ENCODE results near the gene HRNR.

- TF ChIP-seq EP300 (IDR thresholded peaks at IDR 0.05; ENCODE audit: borderline replicate concordance in 1 of 2, low read depth in 1 of 2, low read length in 1 of 2) = no peak
- TF ChIP-seq, protein P1, sequence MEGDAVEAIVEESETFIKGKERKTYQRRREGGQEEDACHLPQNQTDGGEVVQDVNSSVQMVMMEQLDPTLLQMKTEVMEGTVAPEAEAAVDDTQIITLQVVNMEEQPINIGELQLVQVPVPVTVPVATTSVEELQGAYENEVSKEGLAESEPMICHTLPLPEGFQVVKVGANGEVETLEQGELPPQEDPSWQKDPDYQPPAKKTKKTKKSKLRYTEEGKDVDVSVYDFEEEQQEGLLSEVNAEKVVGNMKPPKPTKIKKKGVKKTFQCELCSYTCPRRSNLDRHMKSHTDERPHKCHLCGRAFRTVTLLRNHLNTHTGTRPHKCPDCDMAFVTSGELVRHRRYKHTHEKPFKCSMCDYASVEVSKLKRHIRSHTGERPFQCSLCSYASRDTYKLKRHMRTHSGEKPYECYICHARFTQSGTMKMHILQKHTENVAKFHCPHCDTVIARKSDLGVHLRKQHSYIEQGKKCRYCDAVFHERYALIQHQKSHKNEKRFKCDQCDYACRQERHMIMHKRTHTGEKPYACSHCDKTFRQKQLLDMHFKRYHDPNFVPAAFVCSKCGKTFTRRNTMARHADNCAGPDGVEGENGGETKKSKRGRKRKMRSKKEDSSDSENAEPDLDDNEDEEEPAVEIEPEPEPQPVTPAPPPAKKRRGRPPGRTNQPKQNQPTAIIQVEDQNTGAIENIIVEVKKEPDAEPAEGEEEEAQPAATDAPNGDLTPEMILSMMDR (IDR thresholded peaks at IDR 0.05) = no peak
- TF ChIP-seq RFX5 (IDR thresholded peaks at IDR 0.05; ENCODE audit: low read length) = no peak
- no peak for TF ChIP-seq EZH2phosphoT487 (IDR thresholded peaks at IDR 0.05; ENCODE audit: borderline replicate concordance, low read depth)
- TF ChIP-seq SMC3 (IDR thresholded peaks at IDR 0.05; ENCODE audit: low read depth, low read length) = no peak
- TF ChIP-seq POLR2AphosphoS5 (IDR thresholded peaks at IDR 0.05; ENCODE audit: low read depth, low read length) = no peak
- no peak for TF ChIP-seq GABPA (IDR thresholded peaks at IDR 0.05; ENCODE audit: low read depth)
- TF ChIP-seq JUND (IDR thresholded peaks at IDR 0.05) = no peak
- no peak for TF ChIP-seq TCF12 (IDR thresholded peaks at IDR 0.05)
- TF ChIP-seq GATA2 (CRISPR knock-in tag; IDR thresholded peaks at IDR 0.05) = no peak
Observed at GRCh38 chr1:152169366-152170025, 54.5 kb downstream of the HRNR start.

All from SK-N-SH (cell line).